GM19324 (cell line): ENCODE results near the gene FHL2.

ENCODE experiments used
- ATAC-seq: cut with Tn5 transposase; IDR thresholded peaks from one replicate; pipeline ENCODE4 v1.9.1; 2021; ENCODE audit warnings: mild to moderate bottlenecking, moderate library complexity; ENCODE audit not compliant: unreplicated experiment, low FRiP score

The FHL2 gene

DNA sequence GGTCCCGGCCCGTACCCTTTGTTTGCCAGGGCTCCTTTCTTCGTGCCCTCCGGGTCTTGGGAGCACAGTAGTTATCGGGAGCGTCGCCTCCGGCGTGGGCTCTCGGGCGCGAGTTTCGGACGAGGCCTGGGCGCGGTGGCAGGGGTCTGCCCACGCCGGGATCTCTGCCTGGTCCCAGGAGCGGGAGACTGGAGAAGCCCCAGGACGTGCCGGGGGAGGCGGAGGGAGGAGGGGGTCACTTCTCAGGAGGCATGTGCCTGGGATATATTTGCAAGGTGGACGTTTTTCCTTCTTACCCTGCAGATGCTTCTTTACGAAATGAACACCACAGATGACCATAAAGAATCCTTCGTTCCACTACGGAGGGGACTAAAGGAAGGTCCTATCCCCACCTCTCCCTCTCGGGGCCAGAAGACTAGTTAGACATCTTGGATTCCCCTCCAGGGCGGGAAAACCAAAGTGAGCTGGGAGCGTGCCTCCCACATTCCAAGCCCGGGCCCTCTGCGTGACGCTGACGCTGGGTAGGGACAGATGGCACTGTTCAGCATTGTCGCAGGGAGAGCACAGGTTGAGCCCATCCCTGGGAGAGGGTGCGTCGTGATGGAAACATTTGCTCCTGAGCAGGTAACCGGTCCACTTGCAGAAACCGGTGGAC lies 483 bp upstream of the FHL2 start:
- no peak for ATAC-seq

DNA sequence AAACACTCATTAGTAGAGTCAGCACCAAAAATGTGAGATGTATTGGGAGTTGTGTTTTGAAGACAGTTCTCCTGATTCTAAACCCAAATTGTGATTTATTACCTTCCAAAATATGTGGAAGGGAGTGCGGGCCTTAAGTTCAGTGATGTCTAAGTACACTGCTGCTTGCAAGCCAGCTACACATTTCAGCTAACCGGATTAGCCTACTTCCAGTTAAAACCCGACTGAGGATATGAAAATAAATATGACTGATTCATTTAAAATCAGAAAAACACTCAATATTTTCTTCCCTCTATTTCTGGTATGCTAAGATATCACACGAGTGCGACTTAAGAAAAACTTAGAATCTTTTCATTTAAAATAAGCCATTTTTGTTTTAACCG lies 907 bp downstream of the FHL2 start:
- ATAC-seq, result no peak

DNA sequence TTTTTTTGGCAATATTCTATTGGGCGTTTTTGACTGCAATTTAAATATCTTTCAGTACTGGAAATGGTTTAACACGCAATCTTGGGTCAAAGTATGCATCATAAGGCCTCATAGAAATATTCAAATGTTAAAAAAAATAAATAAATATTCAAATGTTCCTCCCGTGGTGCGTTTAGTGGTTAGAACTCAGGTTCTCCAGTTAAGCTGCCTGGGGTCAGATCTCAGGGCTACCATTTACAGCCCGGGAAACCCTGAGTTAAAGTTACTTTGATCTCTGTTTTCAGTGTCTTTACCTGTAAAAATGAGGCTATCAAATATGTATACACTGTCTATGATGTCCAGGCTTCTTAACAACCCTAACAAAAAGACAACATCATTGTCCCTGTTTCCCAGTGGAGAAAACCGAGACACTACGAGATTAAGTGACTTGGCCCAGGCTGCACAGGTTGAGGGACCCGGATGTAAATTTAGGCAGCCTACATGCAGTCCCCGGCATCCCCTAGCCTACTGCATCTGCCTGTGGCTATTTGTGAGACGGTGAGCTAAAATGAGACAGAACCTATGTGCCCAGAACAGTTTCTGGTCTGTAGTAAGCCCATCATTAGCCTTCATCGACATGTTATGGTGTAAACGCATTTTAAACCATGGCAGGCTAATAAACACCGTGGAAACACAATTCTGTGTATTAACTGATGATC lies 1.7 kb downstream of the FHL2 start:
- no peak for ATAC-seq

DNA sequence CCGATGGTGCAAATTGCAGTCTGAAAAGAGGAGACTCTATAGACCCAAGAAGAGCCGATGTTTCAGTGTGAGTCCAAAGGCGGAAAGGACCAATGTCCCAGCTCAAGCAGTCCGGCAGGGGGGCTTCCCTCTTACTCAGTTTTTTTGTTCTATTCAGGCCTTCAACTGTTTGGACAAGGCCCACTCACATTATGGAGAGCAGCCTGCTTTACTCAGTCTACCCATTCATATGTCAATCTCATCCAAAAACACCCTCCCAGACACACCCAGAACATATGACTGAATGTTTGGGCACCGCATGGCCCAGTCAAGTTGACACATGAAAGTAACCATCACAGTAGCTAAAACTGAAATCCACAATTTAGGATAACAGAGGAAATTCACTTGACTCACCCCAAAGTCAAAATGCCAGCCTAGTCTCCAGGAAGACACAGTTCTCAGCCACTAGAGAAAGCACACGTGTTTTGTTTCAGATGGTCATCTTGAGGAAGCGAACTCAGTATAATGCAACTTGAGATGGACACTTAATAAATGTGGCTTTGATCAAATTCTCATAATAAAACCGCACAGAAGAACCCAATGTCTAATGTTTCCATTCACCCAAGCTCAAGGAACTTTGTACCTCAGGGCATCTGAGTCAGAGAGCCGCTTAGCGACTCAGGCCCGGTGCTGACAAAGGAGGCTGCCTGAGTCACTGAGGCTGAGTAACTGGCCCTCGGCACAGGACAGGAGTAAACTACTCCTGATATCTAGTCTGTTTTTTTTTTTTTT lies 2.4 kb downstream of the FHL2 start:
- ATAC-seq, result no peak

DNA sequence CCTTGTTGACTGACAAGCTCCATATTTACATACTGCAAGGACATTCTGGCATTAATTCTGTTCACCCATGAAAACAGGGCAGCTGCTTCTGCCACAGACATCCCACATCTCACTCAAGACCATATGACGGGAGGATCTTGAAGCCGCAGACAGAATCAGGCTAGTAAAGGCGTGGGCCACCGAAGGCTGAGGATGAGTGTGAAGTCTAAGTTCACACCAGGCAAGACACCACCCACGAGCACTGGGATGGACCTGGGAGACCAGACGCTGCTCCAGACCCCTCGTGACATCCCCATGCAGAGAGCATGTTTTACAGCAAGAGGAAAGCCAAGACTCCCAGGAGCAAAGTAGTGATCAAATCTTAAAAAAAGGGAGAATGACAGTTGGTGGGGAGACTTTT lies 3.2 kb downstream of the FHL2 start:
- ATAC-seq, result no peak

DNA sequence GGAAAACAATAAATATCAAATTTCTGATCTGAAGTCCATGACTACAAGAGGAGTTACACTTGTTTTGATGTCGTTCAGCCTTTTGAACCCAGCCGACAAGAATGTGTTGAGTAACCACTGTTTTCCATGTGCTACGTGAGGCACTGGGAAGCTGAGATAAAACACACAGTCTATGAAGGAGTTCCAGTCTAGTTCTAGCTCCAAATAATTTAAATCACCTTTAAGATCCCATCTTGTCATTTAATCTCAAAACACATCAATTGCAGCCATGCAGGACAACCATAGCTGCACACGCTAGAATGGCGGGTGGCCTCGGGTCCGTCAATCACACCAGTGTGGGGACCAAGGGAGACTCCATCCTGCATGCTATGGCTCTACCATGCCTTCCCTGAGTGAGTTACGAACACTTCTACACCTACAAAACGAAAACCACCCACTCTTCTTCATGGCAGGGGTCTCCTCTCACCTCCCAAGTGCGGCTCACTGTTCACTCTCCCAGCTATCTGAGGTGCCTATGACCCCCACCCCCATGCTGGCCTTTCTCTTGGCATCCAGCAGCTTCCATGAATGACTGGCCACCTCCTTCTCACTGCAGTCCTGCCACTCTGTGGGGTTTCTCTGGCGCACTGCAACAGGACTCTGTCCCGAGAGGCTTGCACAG lies 3.8 kb downstream of the FHL2 start:
- ATAC-seq, result no peak

DNA sequence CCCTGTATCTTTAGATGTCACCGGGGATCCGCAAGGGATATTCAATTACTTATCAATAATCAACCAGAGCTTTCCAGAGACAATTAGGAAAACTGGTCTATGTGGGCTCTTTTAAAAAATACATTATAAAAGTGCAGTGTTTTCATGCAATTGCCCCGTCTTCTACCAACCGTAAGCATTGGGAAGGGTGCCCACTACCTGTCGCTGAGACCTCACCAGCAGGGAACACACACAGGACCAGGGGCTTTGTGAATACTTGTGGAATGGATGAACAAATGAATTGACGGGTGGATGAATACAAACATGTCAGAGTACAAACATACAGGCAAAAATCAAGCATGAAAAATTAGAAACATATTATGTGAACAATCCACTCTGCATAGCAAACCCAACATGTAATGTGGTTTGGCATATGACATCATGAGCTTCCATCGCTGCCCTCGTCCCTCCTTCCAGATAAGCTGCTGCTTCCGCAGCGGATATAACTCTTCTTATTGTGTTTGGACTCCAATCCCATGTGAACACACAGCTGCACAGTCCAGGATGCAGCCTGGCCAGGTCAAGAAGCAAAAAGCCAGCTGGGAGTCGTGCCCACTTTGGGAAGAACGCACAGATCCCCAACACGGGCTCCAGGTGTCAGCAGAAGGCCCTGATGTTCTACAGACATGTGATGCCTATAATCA lies 5.3 kb downstream of the FHL2 start:
- ATAC-seq, result no peak

DNA sequence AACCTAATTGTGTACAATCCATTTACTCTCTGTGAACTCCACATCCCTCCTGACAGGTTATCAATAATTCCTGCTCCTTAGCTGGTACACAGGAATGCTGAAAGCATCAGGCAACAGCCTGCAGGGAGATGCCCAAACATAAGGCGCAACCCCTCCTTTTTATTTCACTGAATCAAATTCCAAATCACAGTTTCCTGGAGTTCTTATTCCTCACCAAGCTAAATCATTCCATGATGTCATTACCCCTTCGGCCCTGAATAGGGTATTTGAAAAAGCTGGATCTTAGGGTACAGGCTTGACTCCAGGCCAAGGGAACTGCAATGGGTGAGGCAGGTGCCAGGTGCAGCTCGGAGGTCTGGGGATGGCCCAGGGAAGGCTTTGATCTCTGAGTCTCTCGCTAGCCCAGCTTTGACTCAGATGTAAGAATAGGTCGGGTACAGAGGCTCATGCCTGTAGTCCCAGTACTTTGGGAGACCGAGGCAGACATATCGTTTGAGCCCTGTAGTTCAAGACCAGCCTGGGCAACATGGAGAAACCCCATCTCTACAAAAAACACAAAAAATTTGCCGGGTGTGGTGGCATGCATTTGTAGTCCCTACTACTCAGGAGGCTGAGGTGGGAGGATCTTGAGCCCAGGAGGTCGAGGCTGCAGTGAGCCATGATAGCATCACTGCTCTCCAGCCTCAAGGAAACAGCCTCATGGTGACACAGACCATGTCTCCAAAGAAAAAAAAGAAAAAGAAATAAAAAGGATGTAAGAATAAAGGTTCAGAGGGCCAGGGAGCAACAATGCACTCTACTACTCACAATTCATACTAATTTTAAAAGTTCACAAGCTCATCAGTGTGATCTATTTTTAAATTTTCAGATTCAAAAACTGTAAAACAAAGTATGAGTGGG lies 6.8 kb downstream of the FHL2 start:
- ATAC-seq, result no peak

DNA sequence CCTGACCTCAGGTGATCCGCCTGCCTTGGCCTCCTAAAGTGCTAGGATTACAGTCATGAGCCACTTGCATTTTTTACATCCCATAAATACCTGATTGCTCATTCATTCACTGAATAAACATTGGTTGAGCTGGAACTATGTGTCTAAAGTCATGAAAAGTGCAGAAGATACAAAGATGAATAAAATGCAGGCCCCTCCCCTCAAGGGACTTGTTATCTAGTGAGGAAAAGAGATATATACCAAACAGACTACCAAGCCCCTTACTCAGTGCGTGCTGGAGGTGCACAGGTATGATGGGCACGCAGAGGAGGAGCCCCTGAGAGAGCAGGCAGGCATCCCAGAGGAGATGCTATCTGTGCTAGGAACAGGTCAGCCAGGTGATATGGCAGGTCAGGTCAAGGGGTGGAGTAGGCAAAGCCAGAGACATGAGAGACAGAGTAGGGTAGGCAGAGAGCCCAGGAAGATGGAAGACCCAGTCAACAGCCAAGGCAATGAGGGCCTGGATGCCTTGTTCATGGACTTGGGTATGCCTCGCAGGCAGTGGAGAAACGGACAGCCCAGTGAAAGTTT lies 7.7 kb downstream of the FHL2 start:
- no peak for ATAC-seq

DNA sequence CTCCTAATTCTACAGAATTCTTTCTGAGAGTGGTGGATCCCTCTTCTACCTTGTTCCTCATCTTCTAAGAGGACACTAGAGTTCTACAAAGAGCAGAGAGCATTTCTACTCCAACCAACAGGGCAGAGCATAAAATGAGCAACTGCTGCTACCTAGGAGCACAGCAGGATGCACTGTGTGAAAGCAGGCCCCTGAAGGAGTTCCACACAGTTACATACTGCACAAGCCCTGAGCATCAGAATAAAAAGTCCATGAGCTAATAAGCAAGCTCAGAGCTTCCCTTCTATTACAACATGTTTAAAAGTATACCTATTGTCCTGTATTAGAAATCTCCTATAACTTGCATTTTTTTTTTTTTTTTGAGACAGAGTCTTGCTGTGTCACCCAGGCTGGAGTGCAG lies 8.4 kb downstream of the FHL2 start:
- no peak for ATAC-seq

DNA sequence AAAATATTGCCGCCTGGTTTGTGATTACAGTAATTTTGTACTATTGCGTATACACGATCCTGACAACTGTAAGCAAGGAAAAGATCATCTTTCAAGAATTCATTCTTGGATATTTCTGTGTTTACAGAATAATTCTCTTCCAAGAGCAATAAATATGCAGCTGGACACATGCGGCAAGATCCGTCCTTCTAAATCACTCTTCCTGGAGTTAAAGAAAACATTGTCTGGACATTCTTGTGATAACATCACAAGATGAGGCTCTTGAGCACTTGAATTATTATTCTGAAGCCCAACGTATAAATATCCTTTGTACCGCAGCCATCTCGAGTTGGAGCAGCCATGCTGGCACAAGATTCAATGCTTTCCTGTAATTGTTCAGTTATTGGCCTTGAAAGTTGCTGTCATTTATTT lies 9.9 kb downstream of the FHL2 start:
- ATAC-seq, result no peak

DNA sequence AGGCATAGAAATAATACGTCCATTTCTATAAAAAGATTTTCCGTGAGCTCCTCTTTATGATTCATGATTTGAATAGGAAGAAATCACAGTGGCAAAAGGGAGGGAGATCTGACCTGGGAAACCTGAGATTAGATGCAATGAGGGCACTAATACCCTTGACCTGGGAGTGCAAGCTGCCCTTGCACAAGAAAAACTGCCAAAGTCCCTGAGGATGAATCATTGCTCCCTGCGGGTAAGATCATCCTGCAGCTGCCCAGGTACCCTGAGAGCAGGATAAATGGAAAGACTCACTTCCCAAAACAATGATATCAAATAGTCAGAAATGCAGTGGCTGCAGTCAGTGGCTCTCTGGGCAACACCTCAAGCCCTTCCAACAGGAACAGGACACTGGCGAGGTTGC lies 11.6 kb downstream of the FHL2 start:
- ATAC-seq, result no peak

DNA sequence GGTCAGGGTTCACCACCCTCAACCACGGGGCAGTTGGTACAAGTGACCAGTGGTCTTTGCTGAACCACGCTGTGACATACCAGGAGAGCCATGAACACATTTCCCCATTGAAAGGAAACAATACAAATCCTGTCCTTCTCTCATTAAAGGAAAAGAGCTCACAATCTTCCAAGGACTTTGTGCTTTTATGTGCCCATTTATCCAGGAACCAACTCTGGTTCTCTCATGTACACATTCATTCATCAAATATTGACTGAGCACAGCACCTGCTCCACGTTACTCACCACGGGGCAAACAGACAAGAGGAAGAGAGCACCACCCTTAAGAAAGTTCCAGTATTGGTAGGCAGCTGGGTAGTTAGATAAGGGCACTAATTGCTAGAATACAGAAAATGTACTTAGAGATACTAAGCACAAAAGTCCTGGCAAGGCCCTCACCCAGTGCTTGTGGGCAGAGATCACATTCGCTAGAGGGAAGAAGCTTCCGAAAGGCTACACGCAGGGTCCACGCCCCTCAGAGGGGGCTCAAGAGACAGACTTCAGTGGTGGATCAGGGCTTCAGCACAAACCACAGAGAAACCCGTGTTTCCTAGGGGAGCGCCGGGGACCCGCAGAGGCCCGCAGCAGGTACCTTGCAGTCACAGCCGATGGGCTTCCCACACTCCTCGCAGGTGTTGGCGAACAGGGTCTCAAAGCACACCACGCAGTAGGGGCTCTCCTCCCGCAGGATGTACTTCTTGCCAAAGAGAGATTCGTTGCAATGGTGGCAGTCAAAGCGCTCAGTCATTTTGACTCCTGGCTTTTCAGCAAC lies 12.9 kb downstream of the FHL2 start:
- ATAC-seq, result no peak

DNA sequence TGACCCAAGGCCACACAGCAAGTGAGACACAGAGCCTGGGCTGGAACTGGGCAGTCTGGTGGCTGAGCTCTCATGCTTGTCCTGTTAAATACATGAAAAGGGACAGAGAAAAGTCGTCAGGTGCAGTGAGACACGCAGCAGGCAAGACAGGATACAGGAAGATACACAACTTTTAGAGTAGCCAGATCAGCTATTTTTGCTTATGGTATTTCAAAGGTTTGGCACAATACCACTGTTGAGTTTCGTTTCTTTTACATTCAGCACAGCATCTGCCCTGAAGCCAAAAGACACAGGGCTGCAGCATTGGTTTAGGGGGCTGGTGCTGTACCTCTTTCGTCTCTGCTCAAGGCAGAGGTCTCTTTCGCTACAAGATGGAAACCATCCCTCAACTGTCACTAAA lies 14.0 kb downstream of the FHL2 start:
- no peak for ATAC-seq

DNA sequence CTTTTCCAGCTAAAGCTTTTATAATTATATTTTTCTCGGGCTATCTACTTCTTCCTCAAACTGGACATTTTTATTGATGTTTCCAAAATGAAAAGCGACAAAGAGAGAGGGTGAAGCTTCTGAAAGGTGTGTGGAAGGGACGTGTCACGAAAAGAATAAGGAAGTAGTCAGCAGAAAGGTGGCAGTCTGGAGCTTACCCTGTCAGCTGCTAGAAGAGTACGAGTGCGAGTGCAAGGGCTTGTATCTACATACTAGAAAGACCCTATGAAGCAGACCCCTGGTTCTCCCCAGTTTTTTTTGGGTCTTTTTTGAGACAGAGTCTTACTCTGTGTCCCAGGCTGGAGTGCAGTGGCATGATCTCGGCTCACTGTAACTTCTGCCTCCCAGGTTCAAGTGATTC lies 14.6 kb downstream of the FHL2 start:
- ATAC-seq, result no peak

DNA sequence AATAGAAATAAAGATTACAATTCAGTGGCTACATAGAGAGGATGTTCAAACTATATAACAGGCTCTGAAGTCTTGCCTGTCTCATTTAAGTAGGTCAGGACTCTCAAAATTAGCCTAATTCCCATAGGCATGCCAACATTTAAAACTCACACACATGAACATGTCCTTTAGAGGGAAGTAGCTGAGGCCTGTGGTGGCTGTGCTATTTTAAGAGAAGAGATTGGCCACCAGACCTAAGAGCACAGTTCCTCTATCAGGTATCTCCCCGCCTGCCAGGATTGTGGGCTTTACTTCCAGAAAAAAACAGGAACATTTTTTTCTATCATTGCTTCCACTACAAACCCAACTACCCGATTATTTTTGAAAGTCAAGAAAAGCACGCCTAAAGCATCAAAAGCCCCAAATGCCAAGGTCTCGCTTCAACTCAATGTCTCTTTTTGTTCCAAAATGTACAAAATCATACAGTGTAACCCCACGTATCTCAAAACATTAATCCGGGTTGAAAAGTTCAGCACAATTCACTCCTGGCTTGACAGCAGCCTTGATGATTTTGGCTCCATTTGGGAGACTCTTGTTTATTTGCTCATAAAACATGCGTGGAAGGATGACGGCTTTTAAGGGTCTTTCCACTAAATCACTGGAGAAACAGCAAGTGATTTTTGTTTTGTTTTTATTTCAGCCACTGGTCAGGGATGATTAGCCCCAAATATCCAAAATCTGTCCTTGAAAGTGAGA lies 15.3 kb downstream of the FHL2 start:
- ATAC-seq, result no peak

DNA sequence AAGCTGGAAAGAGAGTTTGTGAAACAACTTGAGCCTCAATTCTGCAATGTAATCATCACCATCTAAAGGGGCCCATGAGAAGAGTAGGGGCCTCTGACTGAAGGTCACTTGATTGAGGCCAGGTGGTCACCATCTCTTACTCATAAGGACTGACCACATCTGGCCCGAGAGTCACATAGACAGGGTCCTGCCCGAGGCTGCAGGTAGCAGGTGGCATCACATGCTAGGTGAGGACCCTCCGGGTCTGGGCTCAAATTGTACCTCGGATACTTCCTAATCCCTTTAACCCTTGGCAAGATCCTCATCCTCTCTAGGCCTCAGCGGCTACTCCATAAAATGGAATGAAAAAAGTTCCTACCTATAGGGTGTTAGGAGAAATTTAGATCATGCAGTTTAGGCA lies 16.7 kb downstream of the FHL2 start:
- ATAC-seq, result no peak

DNA sequence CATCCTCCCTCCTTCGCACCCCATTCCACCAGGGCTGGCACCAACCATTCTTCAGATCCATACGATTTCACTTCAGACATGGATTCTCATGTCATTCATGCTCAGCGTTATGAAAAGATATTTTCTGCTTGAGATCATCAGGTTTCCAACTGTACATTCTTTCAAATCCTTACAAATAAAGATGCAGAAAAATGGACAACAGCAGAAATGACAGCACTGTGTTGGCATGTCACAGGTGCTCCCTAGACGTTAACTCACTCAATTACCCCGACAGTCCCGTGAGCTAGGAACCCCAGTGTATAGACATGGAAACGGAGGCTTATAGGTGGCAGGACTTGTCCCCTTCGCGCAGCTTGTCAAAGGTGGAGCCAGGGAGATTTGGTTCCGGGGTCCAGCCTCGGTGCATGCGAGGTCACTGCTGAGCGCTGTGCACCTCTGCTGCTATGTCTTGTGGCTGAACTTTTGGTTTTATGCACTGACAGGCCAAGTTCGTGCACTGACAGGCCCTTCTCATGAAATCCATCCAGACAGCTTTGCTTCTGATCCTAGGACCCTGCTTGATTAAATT lies 17.7 kb downstream of the FHL2 start:
- no peak for ATAC-seq
